ENCODE measurements around the gene FAF2.
"Not testable (repeated sequence)": the region's sequence is repeated elsewhere in the genome, so short reads cannot be mapped to it uniquely, and the experiment has no call there.

FAF2 gene

GRCh38 chr5:176548967-176549444 lies 100.8 kb downstream of the FAF2 start, which contains the start of gene CDHR2:
Gene CDHR2, plus strand, starts transcription at chr5:176549342. Its CDS starts 16,011 bp downstream, at chr5:176565353.
- no peak for DNase-seq

- no peak for DNase-seq
Measured at GRCh38 chr5:176549871-176550270, 101.7 kb downstream of the FAF2 start.

GRCh38 chr5:176550275-176550831 lies 102.2 kb downstream of the FAF2 start:
- DNase-seq: no peak

GRCh38 chr5:176550937-176551336 lies 102.8 kb downstream of the FAF2 start:
- not testable (repeated sequence) for DNase-seq

GRCh38 chr5:176552332-176552869 lies 104.2 kb downstream of the FAF2 start:
- DNase-seq: no peak

- DNase-seq: no peak
Measured at GRCh38 chr5:176553260-176554085, 105.3 kb downstream of the FAF2 start.

GRCh38 chr5:176557846-176558245 lies 109.7 kb downstream of the FAF2 start:
- no peak for DNase-seq

Measured in NCI-H1694 treated with DMSO at 0.1 percent for 48 hours (cell line).